Measurements from ENCODE around the gene SVOP.
A peak's percentile ranks its signal among the peaks of the same experiment; 100 is the strongest.

The SVOP gene

GRCh38 chr12:108983227-108983626, 37.6 kb downstream of the SVOP start:
- TF ChIP-seq CTCF (IDR thresholded peaks at IDR 0.05; ENCODE audit: low read length, missing control alignments) = no peak
- DNase-seq (ENCODE audit: low read depth) = no peak
- no peak overlapping the region for H3K4me3 ChIP-seq (replicated peaks; ENCODE audit: low read depth, low read length)

- TF ChIP-seq CTCF (IDR thresholded peaks at IDR 0.05; ENCODE audit: low read length, missing control alignments) = no peak
- no peak for DNase-seq (ENCODE audit: low read depth)
- H3K4me3 ChIP-seq (replicated peaks; ENCODE audit: low read depth, low read length) = no peak overlapping the region
Observed at GRCh38 chr12:108982621-108983219, 38.1 kb downstream of the SVOP start.

GRCh38 chr12:108981835-108982234, 39.0 kb downstream of the SVOP start:
- no peak for DNase-seq (ENCODE audit: low read depth)
- TF ChIP-seq CTCF (IDR thresholded peaks at IDR 0.05; ENCODE audit: low read length, missing control alignments) = no peak

GRCh38 chr12:108980831-108981618, 39.8 kb downstream of the SVOP start:
- DNase-seq (ENCODE audit: low read depth) = peak; percentile 63
- TF ChIP-seq CTCF (IDR thresholded peaks at IDR 0.05; ENCODE audit: low read length, missing control alignments) = no peak
- no peak overlapping the region for H3K4me3 ChIP-seq (replicated peaks; ENCODE audit: low read depth, low read length)

More at GRCh38 chr12:108981835-108982234, 39.0 kb downstream of the SVOP start:
- no peak overlapping the region for H3K4me3 ChIP-seq (replicated peaks; ENCODE audit: low read depth, low read length)

- no peak for DNase-seq (ENCODE audit: low read depth)
Observed at GRCh38 chr12:108977360-108977759, 43.5 kb downstream of the SVOP start.

GRCh38 chr12:108975024-108975593, 45.8 kb downstream of the SVOP start:
- H3K4me3 ChIP-seq (replicated peaks; ENCODE audit: low read depth, low read length) = no peak overlapping the region
- TF ChIP-seq CTCF (IDR thresholded peaks at IDR 0.05; ENCODE audit: low read length, missing control alignments) = no peak
- no peak for DNase-seq (ENCODE audit: low read depth)

More at GRCh38 chr12:108977360-108977759, 43.5 kb downstream of the SVOP start:
- TF ChIP-seq CTCF (IDR thresholded peaks at IDR 0.05; ENCODE audit: low read length, missing control alignments) = no peak
- no peak overlapping the region for H3K4me3 ChIP-seq (replicated peaks; ENCODE audit: low read depth, low read length)
